Vagina (tissue), 2 donors: ENCODE measurements around the gene VDAC2. TPM values are rescaled to one million over a fixed set of nuclear protein-coding genes. Genes with fewer than 3 reads are reported as not detected.

Experiments
- DNase-seq, 2 donors: peaks; one replicate each; pipeline ENCODE4 v3.0.0-alpha.2; 2017; ENCODE audit errors: extremely low spot score in 2 of 2
- H3K27ac ChIP-seq: fragments of 200-600 bp; sonication (generic); one replicate; pipeline ENCODE4 v1.5.1; 2019
- H3K27me3 ChIP-seq: fragments of 200-600 bp; sonication (generic); one replicate; pipeline ENCODE4 v1.5.1; 2019
- H3K36me3 ChIP-seq, 2 donors: fragments of 200-600 bp; sonication (generic); one replicate each; pipeline ENCODE4 v1.5.1; 2017 to 2019
- H3K4me1 ChIP-seq: fragments of 200-600 bp; sonication (generic); one replicate; pipeline ENCODE4 v1.5.1; 2019
- H3K4me3 ChIP-seq, 2 donors: fragments of 200-600 bp; sonication (generic); 1 replicate in 1 of 2; 2 replicates in 1 of 2; pipeline ENCODE4 v1.5.1; 2016 to 2019
- H3K9me3 ChIP-seq: fragments of 200-600 bp; sonication (generic); one replicate; pipeline ENCODE4 v1.5.1; 2019
- CTCF ChIP-seq, 3 experiments: fragments of 450-650 bp in 2 of 3; fragments of 200-600 bp in 1 of 3; sonication (generic) in 1 of 3; IDR thresholded peaks; one replicate each; pipeline ENCODE4 v1.5.1; 2017 to 2019; ENCODE audit warnings: antibody characterized with exemption in 3 of 3, mild to moderate bottlenecking in 2 of 3, moderate library complexity in 2 of 3
- POLR2A ChIP-seq, 2 donors: fragments of 450-650 bp; IDR thresholded peaks; one replicate each; pipeline ENCODE4 v1.6.1; 2017; ENCODE audit warnings: antibody characterized with exemption in 2 of 2, mild to moderate bottlenecking in 2 of 2, moderate library complexity in 2 of 2
- POLR2AphosphoS5 ChIP-seq, 2 donors: sonication (generic); formaldehyde crosslinking; IDR thresholded peaks; one replicate each; pipeline ENCODE4 v1.9.0; 2017; ENCODE audit warnings: antibody characterized with exemption in 2 of 2, mild to moderate bottlenecking in 2 of 2, low read depth in 1 of 2; ENCODE audit not compliant: insufficient read depth in 1 of 2
- intact Hi-C: fragments of 100-400 bp; cut with DNase I; formaldehyde crosslinking; loops from one replicate; pipeline ENCODE4 v1.15.1; 2023
- total RNA-seq: library from RNA; depleted of rRNA; stranded (reverse); fragments of >200 nt; gene quantifications from one replicate; pipeline ENCODE4 v1.2.3, GENCODE V29; 2016

The VDAC2 gene
- total RNA-seq, 1 donor from 2014 or later = 127 TPM

- intact Hi-C loops = no loop called here
- Histone ChIP-seq H3K4me3 (no peak overlapping the region), H3K27me3 (no peaks in the 10 kb centered on the region), H3K27ac (no peak overlapping the region), H3K36me3 (no peaks in the 10 kb centered on the region), H3K4me1 (no peaks in the 10 kb centered on the region), H3K9me3 (no peaks in the 10 kb centered on the region)
- TF ChIP-seq POLR2AphosphoS5 (IDR thresholded peaks at IDR 0.05; ENCODE audit: insufficient read depth in 1 of 2, low read depth in 1 of 2) = no peak
- TF ChIP-seq CTCF (IDR thresholded peaks at IDR 0.05) = no peak
- TF ChIP-seq POLR2A (IDR thresholded peaks at IDR 0.05) = no peak
- DNase-seq = no peak
Measured at GRCh38 chr10:75269605-75270004, 59.0 kb downstream of the VDAC2 start.

- Histone ChIP-seq H3K27me3 (no peaks in the 10 kb centered on the region), H3K4me1 (no peaks in the 10 kb centered on the region), H3K36me3 (no peaks in the 10 kb centered on the region), H3K4me3 (no peak overlapping the region), H3K27ac (no peak overlapping the region), H3K9me3 (no peaks in the 10 kb centered on the region)
- intact Hi-C loops = no loop called here
- TF ChIP-seq CTCF (IDR thresholded peaks at IDR 0.05) (no peak), POLR2A (IDR thresholded peaks at IDR 0.05) (no peak), POLR2AphosphoS5 (IDR thresholded peaks at IDR 0.05; ENCODE audit: insufficient read depth in 1 of 2, low read depth in 1 of 2) (no peak)
- no peak for DNase-seq
Measured at GRCh38 chr10:75272094-75272493, 61.5 kb downstream of the VDAC2 start.

- no peaks in the 10 kb centered on the region for H3K36me3 ChIP-seq
- no peak overlapping the region for H3K4me3 ChIP-seq
- no peaks in the 10 kb centered on the region for H3K27me3 ChIP-seq
- H3K4me1 ChIP-seq = no peaks in the 10 kb centered on the region
- no peak for DNase-seq
- no peaks in the 10 kb centered on the region for H3K9me3 ChIP-seq
- TF ChIP-seq CTCF (IDR thresholded peaks at IDR 0.05) (no peak), POLR2A (IDR thresholded peaks at IDR 0.05) (no peak), POLR2AphosphoS5 (IDR thresholded peaks at IDR 0.05; ENCODE audit: insufficient read depth in 1 of 2, low read depth in 1 of 2) (no peak)
- no peak overlapping the region for H3K27ac ChIP-seq
- intact Hi-C loops = no loop called here
Measured at GRCh38 chr10:75272896-75273295, 62.3 kb downstream of the VDAC2 start.

- TF ChIP-seq POLR2A (IDR thresholded peaks at IDR 0.05) = no peak
- no peak for TF ChIP-seq POLR2AphosphoS5 (IDR thresholded peaks at IDR 0.05; ENCODE audit: insufficient read depth in 1 of 2, low read depth in 1 of 2)
- no peak for TF ChIP-seq CTCF (IDR thresholded peaks at IDR 0.05)
- Histone ChIP-seq H3K4me3 (peak overlapping the region; percentile 16 to 19), H3K27ac (no peak overlapping the region), H3K36me3 (no peaks in the 10 kb centered on the region), H3K27me3 (no peaks in the 10 kb centered on the region), H3K9me3 (no peaks in the 10 kb centered on the region), H3K4me1 (no peaks in the 10 kb centered on the region)
- intact Hi-C loops = no loop called here
- no peak for DNase-seq
Measured at GRCh38 chr10:75276069-75276872, 65.7 kb downstream of the VDAC2 start.

- no peaks in the 10 kb centered on the region for H3K36me3 ChIP-seq
- H3K27ac ChIP-seq = no peak overlapping the region
- H3K9me3 ChIP-seq = no peaks in the 10 kb centered on the region
- no peak overlapping the region for H3K4me3 ChIP-seq
- peaks cover 19% of the 10 kb centered on the region for H3K4me1 ChIP-seq
- H3K27me3 ChIP-seq = no peaks in the 10 kb centered on the region
- TF ChIP-seq POLR2A (IDR thresholded peaks at IDR 0.05) (no peak), POLR2AphosphoS5 (IDR thresholded peaks at IDR 0.05; ENCODE audit: insufficient read depth in 1 of 2, low read depth in 1 of 2) (no peak), CTCF (IDR thresholded peaks at IDR 0.05) (no peak)
- intact Hi-C loops = no loop called here
- DNase-seq = peak in 1 of 2 donors; percentile 34
Measured at GRCh38 chr10:75280236-75280635, 69.6 kb downstream of the VDAC2 start.
